GM19240 (cell line): ENCODE measurements around the gene LSM14A.
A peak's percentile ranks its signal among the peaks of the same experiment; 100 is the strongest.

Experiments
- DNase-seq: peaks from one replicate; pipeline ENCODE4 v3.0.0; 2011; ENCODE audit warnings: low spot score; ENCODE audit not compliant: insufficient read length

LSM14A gene

GRCh38 chr19:34254698-34255432 is 82.6 kb downstream of the LSM14A start:
- peak; percentile 33 for DNase-seq

- no peak for DNase-seq
Measured at GRCh38 chr19:34255546-34255945, 83.2 kb downstream of the LSM14A start.

DNA sequence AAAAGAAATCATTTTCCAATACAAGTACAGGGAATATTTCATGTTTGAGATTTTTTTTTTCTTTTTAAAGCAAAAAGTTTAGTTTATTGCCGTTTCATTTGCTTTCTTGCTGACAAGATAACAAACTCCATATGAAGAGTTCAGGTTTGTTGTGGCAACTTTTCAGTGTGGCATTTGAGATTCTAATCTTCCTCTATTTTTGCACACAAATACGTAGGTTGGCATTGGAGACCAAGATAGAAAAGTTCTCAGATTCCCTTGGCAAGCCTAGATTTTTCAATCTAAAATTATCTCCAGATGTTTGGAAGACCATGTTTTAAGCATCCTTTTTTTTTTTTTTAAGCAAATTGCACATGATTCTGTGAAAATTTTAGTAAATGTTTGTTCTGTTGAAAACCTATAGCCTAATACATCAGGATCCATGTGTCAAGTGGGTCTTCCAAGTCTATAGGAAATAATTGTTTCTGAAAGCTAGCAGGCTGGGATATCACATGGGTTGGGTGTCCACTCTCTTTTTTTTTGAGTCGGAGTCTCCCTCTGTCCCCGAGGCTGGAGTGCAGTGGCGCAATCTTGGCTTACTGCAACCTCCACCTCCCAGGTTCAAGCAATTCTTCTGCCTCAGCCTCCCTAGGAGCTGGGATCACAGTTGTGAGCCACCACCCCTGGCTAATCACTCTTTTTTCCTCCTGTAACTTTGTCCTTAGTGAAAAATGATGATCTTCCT is 84.7 kb downstream of the LSM14A start:
- DNase-seq: no peak

DNA sequence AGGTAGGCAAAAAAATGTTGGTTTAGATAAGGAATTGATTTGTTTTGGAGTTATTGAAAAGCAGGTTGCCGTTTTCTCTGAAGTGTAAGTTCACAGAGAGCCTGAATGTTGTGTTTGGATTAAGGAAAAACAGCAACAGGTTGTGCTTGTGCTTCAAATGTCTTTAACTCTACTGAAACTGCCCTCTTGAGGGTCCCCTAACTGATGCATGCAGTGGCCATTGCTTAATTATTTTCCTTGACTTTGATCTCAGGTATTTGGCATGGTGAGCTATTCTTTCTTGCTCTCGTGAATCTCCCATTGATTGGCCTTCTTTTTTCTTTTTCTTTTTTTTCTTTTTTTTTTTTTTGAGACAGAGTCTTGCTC is 85.2 kb downstream of the LSM14A start:
- no peak for DNase-seq

DNA sequence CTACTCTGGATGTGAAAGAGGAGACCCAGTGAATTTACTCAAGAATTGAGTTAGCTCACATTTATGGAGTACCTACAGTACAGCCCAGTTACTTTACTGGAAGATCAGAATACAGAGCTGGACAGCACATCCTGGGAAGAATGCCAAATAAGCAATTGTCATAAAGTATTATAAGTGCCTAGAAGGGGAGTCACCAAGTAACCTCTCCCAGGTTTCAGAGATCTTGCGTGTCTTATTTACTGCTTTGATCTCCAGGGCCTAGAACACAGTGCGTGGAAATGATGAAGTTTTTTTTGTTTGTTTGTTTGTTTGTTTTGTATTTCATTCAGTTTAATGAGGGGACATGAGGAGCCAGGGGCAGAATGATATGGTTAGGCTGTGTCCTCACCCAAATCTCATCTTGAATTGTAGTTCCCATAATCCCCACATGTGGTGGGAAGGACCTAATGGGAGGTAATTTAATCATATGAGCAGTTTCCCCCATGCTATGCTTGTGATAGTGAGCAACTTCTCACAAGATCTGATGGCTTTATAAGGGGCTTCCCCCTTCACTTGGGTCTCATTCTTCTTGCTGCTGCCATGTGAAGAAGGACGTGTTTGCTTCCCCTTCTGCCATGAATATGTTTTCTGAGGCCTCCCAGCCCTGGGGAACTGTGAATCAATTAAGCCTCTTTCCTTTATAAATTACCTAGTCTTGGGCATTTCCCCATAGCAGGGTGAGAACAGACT is 87.2 kb downstream of the LSM14A start:
- DNase-seq: no peak

- no peak for DNase-seq
Measured at GRCh38 chr19:34260771-34261173, 88.5 kb downstream of the LSM14A start.

GRCh38 chr19:34261334-34262109 is 89.2 kb downstream of the LSM14A start:
- DNase-seq: no peak

DNA sequence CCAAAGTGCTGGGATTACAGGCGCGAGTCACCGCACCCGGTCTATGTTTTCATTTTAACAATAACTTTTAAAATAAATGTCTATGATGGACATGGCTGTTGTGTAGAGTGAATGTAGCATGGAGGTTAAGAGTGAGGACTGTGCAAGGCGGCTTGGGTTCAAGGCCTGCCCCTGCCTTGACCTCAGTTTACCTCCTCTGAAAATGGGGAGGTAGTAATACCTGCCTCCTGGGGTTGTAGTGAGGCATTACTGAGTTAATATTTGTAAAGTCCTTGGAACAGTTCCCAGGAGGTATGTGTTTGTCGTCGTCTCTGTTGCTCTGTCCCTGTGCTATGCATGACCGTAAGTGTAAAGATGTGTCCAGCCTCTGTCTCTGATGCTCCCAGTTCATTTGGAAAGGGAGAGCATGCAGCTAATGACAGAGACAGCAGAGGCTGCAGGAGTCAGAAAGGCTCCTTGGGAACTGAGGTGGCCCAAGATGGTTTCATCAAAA is 91.5 kb downstream of the LSM14A start:
- no peak for DNase-seq

DNA sequence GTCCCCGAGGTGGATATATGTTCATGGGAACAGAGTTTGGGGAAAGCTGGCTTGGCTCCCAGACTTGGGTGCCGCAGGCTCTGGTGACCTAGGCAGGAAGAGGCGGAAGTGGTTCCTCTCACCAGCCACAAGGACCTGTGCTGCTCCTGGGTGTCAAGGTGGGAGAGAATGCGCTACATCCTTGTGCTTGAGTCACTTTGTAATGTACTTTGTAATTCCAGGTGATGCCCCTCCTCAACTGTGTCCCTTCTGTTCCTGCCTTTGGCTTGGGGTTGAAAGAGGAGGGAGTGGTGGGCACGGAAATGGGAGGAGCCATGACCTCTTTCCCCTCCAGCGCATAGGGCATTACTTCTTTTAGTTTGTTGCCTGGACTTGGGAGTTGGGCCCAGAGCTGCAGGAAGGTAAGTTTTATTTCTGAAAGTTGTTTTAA is 92.9 kb downstream of the LSM14A start:
- DNase-seq: no peak

DNA sequence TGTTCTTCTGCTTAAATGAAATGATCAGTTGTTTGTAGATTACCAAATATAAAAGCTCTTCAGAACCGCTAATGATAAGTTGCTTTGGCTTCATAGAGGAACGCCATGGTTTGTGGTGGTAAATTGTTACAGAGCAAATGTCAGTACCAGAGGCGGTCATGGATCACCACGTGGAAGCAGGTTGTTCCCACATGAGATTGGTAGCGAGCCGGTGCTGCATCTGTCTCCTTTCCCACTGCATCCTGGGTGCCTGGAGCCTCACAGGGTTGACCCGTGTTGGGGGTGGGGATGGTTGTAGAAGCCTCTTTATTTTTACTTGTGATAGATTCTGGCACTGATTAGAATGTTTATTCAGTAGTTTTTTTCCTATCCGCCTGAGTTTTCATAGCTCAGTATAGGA is 96.8 kb downstream of the LSM14A start:
- no peak for DNase-seq

- no peak for DNase-seq
Measured at GRCh38 chr19:34269489-34269888, 97.2 kb downstream of the LSM14A start.

GRCh38 chr19:34269968-34270621 is 97.8 kb downstream of the LSM14A start:
- DNase-seq: peak; percentile 46

GRCh38 chr19:34273121-34273520 is 100.8 kb downstream of the LSM14A start:
- DNase-seq: no peak

- no peak for DNase-seq
Measured at GRCh38 chr19:34274284-34274826, 102.1 kb downstream of the LSM14A start.

- no peak for DNase-seq
Measured at GRCh38 chr19:34274827-34275625, 102.7 kb downstream of the LSM14A start.

DNA sequence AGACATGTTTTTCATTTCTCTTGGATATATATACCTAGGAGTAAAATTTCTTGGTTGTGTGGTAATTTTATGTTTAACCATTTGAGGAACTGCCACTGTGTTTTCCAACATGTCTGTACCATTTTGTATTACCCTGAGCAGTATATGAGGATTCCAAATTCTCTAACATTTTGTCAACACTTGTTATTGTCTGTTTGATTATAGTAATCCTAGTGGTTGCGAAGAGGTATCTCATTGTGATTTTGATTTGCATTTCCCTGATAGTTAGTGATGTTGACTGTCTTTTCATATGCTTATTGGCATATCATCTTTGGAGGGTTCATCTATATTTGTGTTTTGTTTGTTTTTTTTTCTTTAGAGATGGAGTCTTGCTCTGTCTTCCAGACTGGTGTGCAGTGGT is 103.4 kb downstream of the LSM14A start:
- DNase-seq: no peak

DNA sequence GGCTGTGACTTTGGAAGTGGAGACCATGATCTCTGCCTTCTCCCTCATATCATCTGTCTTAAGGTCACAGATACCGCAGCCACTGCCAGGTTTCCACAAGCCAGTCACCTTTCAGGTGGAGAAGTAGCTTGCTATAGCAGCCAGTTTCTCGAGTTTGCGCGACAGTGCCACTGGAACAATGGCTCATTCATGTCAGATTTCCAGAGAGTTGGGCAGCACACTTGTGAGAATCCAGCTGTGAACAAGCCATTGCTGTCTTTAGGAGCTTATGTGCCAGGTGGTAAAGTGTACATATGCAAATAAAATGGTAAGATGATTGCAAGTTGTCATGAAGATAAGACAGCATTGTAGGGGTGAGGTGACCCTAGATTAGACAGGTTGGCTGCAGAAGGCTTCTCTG is 104.3 kb downstream of the LSM14A start:
- no peak for DNase-seq

- DNase-seq: no peak
Measured at GRCh38 chr19:34277244-34277643, 104.9 kb downstream of the LSM14A start.

DNA sequence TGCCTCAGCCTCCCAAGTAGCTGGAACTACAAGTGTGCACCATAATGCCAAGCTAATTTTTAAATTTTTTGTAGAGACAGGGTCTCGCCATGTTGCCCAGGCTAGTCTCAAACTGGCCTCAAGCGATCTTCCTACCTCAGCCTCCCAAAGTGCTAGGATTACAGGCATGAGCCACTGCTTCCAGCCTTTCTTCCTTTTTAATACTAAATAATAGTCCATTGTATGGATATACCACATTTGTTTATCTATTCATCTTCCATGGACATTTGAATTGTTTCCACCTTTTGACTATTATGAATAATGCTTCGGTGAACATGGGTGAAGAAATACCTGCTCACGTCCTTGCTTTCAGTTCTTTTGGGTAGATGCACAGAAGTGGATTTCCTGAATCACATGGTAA is 106.5 kb downstream of the LSM14A start:
- DNase-seq: no peak
